Renal pelvis (tissue), 12 donors: ENCODE results near the gene GPRC5B. TPM values are rescaled to one million over a fixed set of nuclear protein-coding genes. Genes with fewer than 3 reads are reported as not detected.
A peak's percentile ranks its signal among the peaks of the same experiment; 100 is the strongest.

Experiments
- DNase-seq: peaks from one replicate; pipeline ENCODE4 v3.0.0-alpha.2; 2013
- long read RNA-seq, 16 experiments: transcript quantifications; one replicate each; lab custom pipeline, GENCODE V29; 2026
- polyA plus RNA-seq, 3 donors: library from polyadenylated mRNA; unstranded; fragments of 120-200 nt; gene quantifications; one replicate each; pipeline ENCODE4 v1.2.1, GENCODE V29; 2013; ENCODE audit not compliant: insufficient read length in 3 of 3

Gene GPRC5B
- polyA plus RNA-seq: 100 to 1,000 TPM; 110 to 129 (median 116) TPM
- long read RNA-seq, donor 1, full-length matches to known transcripts: 35 of 54 reads
- long read RNA-seq, donor 1, partial matches to known transcripts: 19 of 54 reads
- long read RNA-seq, donor 1, other reads (novel, unspliced or antisense): 0 of 54 reads
- long read RNA-seq, donor 2, full-length matches to known transcripts: 42 of 83 reads
- long read RNA-seq, donor 2, partial matches to known transcripts: 41 of 83 reads
- long read RNA-seq, donor 2, other reads (novel, unspliced or antisense): 0 of 83 reads
- long read RNA-seq, donor 3, full-length matches to known transcripts: 47 of 77 reads
- long read RNA-seq, donor 3, partial matches to known transcripts: 30 of 77 reads
- long read RNA-seq, donor 3, other reads (novel, unspliced or antisense): 0 of 77 reads
- long read RNA-seq, donor 4, full-length matches to known transcripts: 45 of 74 reads
- long read RNA-seq, donor 4, partial matches to known transcripts: 29 of 74 reads
- long read RNA-seq, donor 4, other reads (novel, unspliced or antisense): 0 of 74 reads
- long read RNA-seq, donor 5, full-length matches to known transcripts: 38 of 46 reads
- long read RNA-seq, donor 5, partial matches to known transcripts: 8 of 46 reads
- long read RNA-seq, donor 5, other reads (novel, unspliced or antisense): 0 of 46 reads
- long read RNA-seq, donor 6, full-length matches to known transcripts: 65 of 86 reads
- long read RNA-seq, donor 6, partial matches to known transcripts: 21 of 86 reads
- long read RNA-seq, donor 6, other reads (novel, unspliced or antisense): 0 of 86 reads
- long read RNA-seq, donor 7, full-length matches to known transcripts: 80 of 118 reads
- long read RNA-seq, donor 7, partial matches to known transcripts: 38 of 118 reads
- long read RNA-seq, donor 7, other reads (novel, unspliced or antisense): 0 of 118 reads
- long read RNA-seq, donor 8, full-length matches to known transcripts: 12 of 12 reads
- long read RNA-seq, donor 8, partial matches to known transcripts: 0 of 12 reads
- long read RNA-seq, donor 8, other reads (novel, unspliced or antisense): 0 of 12 reads
- long read RNA-seq, donor 9, full-length matches to known transcripts: 71 of 105 reads
- long read RNA-seq, donor 9, partial matches to known transcripts: 34 of 105 reads
- long read RNA-seq, donor 9, other reads (novel, unspliced or antisense): 0 of 105 reads
- long read RNA-seq, donor 10, full-length matches to known transcripts: 43 of 78 reads
- long read RNA-seq, donor 10, partial matches to known transcripts: 35 of 78 reads
- long read RNA-seq, donor 10, other reads (novel, unspliced or antisense): 0 of 78 reads
- long read RNA-seq, donor 11, full-length matches to known transcripts: 45 of 68 reads
- long read RNA-seq, donor 11, partial matches to known transcripts: 23 of 68 reads
- long read RNA-seq, donor 11, other reads (novel, unspliced or antisense): 0 of 68 reads
- long read RNA-seq, donor 12, full-length matches to known transcripts: 62 of 105 reads
- long read RNA-seq, donor 12, partial matches to known transcripts: 43 of 105 reads
- long read RNA-seq, donor 12, other reads (novel, unspliced or antisense): 0 of 105 reads
- long read RNA-seq, donor 13, full-length matches to known transcripts: 24 of 51 reads
- long read RNA-seq, donor 13, partial matches to known transcripts: 27 of 51 reads
- long read RNA-seq, donor 13, other reads (novel, unspliced or antisense): 0 of 51 reads
- long read RNA-seq, donor 14: 0 reads
- long read RNA-seq, donor 15: 0 reads
- long read RNA-seq, donor 16, full-length matches to known transcripts: 50 of 91 reads
- long read RNA-seq, donor 16, partial matches to known transcripts: 41 of 91 reads
- long read RNA-seq, donor 16, other reads (novel, unspliced or antisense): 0 of 91 reads

- DNase-seq: peak; percentile 56
Observed at GRCh38 chr16:19884611-19885450, at the start of gene GPRC5B. Gene GPRC5B (minus strand): TSS chr16:19884848. CDS start chr16:19872845, 12,003 bp downstream.

GRCh38 chr16:19933740-19934139 lies 49.1 kb upstream of the GPRC5B start:
- no peak for DNase-seq

DNA sequence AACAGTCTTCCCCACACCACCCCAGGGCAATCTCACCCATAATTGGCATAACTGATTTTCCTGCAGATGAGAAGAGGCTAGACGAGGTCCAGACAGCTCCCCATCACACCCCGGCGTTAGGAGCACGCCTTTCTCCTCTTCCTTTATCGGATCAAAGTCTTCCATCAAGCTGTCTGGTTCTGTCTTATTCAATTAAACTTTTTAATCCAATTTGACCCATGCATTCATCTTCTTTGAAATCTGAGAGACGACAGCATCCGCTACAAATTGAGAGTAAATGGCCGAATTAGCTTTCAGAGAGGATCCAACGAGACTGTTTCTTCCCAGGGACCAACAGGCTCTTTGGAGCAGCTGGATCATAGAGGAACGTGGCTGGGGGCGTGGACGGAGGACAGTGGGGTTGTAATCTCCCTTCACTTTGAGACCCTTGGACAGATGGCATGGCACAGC lies 44.4 kb upstream of the GPRC5B start:
- no peak for DNase-seq

DNA sequence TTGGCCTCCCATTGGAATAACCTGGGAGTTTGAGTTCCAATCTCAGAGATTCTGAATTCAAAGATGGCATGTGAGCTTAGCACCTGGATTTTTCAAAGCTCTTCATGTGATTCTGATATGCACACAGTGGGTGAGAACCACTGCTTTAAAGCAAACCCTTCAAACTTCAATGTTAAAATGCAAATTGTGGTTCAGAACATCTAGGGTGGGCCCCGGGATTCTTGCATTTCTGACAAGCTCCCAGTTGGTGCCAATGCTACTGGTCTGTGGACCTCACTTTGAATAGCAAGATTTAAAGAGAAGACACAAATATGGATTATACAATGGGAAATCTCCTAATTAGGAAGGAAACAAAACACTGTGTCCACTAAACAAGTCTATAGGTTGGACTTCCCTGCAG lies 43.8 kb upstream of the GPRC5B start:
- no peak for DNase-seq

DNA sequence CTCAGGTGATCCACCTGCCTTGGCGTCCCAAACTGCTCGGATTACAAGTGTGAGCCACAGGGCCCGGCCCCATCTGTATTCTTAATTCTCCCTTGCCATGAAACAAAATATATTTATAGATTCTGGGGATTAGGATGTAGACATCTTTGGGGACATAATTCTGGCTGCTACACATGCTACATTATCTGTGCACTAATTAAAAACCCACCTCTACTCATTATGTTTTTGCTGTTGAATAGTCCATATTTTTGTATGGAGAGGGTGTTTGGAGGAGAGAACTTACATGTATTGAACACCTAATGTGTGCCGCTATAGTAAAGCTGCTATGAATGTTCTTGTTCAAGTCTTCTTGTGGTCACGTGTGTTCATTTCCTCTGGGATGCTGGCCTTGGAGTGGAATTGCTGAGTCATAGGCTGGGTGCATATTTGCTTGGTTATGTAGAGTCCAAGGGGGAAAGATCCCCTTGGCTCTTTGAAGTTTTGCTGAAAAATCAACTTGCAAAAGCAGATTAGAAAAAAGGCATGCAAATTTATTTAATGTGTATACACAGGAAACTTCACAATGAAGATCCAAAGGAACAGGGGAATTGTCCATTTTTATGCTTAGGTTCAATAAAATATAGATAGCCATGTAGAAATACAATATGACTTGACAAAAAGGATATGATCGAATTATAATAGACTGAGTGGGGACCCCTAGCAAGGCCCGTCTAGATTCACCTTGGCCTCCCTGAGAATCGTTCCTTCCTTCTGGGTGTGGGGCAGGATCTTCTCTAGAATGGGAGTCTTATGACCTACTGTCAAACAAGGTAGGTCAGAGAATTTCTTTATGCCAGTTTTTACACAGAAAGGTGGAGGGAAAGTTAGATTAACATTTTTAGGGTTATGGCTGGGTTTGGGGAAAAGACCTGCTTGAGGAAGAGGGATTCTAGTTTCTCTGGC lies 42.1 kb upstream of the GPRC5B start:
- DNase-seq: no peak

DNA sequence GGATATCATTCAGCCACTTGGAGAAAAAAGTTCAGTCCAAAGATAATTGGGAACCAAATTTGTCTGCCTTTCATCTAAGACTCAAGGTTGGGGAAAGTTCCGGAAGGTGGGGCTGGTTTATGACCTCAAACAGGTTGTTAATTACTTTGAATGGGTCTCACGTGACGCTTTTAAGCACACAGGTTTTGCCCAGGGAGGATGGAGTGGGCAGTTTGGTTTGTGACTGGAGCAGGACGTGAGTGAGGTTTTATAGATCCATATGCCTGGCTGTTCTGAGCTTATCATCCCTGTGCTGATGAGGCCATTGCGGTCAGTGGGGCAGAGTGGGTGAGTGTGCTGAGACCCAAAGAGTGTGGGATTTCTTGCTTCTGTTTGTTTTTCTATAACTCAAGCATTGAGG lies 38.7 kb upstream of the GPRC5B start:
- DNase-seq: no peak

DNA sequence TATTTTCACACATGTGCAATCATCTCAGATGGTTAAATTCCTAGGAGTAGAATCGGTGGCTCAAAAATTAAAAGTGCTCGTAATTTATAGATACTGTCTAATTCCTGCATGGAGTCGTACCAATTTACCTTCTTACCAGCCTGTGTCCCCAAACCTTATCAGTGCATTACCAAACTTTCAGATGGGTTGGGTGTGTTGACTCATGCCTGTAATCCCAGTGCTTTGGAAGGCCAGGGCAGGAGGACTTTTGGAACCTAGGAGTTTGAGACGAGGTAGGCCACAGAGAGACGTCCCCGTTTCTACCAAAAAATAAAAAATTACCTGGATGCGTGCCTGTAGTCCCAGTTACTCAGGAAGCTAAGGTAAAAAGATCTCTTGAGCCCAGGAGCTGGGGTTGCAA lies 34.5 kb upstream of the GPRC5B start:
- DNase-seq: no peak

DNA sequence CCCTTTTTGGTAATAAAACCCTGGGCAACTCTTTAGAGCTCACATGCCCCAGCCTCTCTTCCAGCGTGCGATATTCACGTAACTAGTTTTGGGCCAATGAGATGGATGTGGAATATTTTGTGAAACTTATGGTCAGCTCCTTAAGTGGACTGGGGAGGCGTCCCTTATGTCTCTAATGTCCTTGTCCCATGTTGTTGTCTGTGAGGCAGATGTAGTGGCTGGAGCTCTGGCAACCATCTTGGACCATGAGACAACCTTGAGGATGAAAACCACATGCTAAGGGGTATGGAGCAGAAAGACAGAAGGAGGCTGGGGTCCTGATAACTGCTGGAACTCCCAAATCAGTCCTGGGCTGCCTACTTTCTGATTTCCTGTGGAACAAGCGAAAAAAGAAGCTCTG lies 31.4 kb upstream of the GPRC5B start:
- no peak for DNase-seq

- no peak for DNase-seq
Observed at GRCh38 chr16:19914877-19915276, 30.2 kb upstream of the GPRC5B start.

DNA sequence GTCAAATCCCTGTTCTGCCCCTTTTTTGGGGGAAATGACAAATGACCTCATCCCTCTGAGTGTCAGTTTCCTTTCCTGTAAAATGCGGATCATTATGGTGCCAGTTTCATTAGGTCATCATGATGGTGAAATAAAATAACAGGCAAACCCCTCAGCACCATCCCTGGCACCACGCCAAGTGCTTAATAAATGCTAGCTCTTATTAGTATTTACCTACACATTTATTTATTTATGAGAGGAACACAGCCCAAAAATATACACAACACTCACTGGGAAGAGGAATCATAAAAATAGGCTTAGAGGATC lies 28.6 kb upstream of the GPRC5B start:
- no peak for DNase-seq

DNA sequence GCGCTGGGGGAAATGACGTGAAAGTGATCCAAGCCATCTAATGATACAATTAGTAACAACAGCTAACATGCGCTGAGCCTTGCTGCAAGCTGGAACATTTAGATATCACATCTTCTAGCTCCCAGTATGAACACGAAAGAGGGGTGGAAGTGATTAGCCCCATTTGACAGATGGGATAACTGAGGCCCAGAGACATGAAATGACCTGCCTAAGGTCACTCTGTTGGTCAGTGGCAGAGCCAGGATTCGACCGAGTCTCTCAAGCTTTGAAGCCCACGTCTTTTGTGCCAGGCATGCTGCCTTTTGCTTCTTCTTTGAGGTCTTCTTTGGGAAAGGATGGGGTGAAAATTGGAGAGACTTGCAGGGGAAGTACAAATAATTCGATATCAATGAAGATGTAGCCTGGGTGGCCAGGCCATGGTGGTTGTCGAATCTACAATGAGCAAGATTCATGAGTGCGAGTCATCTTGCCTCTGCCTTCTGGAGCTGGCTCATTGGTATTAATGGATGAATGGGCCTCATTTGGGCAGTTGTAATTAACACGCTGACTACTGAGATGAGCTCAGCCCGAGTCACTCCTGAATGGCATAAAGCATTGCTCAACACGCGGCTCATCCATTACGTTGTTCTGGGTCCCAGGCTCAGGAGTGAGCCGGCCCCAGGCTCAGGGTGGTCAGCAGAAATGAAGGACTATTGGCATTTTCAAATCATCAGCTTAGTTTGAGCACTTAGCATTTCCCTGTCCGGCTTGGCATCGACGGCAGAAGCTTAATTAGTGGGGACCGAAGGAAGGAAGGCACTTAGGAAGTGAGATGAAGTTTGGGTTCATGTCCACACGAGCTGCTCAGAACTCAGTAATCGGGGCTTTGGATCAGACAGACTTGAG lies 28.0 kb upstream of the GPRC5B start:
- no peak for DNase-seq

- DNase-seq: no peak
Observed at GRCh38 chr16:19911747-19912454, 27.3 kb upstream of the GPRC5B start.

- no peak for DNase-seq
Observed at GRCh38 chr16:19911204-19911603, 26.6 kb upstream of the GPRC5B start.

DNA sequence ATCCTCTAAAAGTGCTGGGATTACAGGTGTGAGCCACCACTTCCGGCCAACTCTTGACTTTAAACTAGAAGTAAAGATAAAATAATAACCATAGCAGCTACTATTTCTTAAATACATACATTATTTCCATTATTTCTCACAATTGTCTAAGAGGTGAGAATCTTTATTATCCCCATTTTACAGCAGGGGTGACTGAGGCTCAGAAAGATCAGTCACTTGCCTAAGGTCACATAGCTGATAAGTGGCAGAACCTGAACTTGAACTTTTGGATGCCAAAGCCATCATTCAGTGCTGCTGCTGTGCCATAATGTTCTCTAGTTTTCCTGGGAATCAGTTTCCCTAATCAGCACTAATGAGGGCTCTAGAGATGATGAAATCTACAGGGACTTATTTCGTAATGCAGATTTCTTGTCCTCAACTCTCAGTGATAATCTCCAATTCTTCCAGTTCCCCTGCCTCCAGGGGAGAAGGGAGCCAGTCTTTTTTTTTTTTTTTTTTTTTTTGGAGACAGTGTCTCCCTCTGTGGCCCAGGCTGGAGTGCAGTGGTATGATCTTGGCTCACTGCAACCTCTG lies 25.2 kb upstream of the GPRC5B start:
- DNase-seq: no peak

DNA sequence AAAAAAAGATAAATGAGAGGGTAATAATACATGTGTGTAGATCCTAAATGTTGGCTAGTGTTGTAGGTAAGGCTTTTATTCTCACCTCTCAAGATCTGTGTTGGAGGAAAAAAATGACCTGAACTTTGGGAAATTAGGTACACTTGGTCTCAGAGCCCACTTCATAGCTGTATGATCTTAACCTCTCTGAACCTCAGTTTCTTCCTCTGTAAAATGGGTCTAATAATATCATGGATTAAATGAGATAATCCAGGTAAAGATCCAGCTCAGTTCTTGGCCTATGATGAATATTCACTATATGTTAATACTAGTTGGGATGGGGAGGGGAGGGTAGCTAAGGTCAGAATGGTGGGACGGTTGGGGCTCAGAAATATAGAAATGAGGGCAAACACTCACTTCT lies 24.3 kb upstream of the GPRC5B start:
- no peak for DNase-seq
